CD4-positive, CD25-positive, alpha-beta regulatory T cell (primary cell): ENCODE results near the gene DDA1. TPM values are rescaled to one million over a fixed set of nuclear protein-coding genes. Genes with fewer than 3 reads are reported as not detected.

ENCODE experiments used
- ATAC-seq, 2 donors: fragments of 150-1000 bp; cut with Tn5 transposase; one replicate each; pipeline ENCODE4 v1.10.0; 2021; ENCODE audit warnings: low read depth in 2 of 2, moderate number of reproducible peaks in 2 of 2, moderate library complexity in 1 of 2
- DNase-seq, 3 donors: peaks; one replicate each; pipeline versions ENCODE4 v3.0.0 to v3.0.0-alpha.2; 2012 to 2022; ENCODE audit warnings: mixed read lengths in 1 of 3
- H3K27ac ChIP-seq: one replicate; pipeline ENCODE4 v1.7.0; 2013; ENCODE audit warnings: mild to moderate bottlenecking, low read length; ENCODE audit not compliant: insufficient read depth, poor library complexity, severe bottlenecking
- H3K27me3 ChIP-seq: one replicate; pipeline ENCODE4 v1.7.0; 2013; ENCODE audit warnings: low read length; ENCODE audit not compliant: control insufficient read depth, insufficient read depth
- H3K36me3 ChIP-seq: one replicate; pipeline ENCODE4 v1.7.0; 2013; ENCODE audit warnings: mild to moderate bottlenecking, low read length, moderate library complexity; ENCODE audit not compliant: control insufficient read depth, insufficient read depth
- H3K4me1 ChIP-seq: 2 replicates; pipeline ENCODE4 v1.7.0; 2013; ENCODE audit warnings: mild to moderate bottlenecking, low read length; ENCODE audit not compliant: insufficient read depth, control insufficient read depth, poor library complexity, severe bottlenecking
- H3K4me3 ChIP-seq: one replicate; pipeline ENCODE4 v1.7.0; 2013; ENCODE audit warnings: low read depth, mild to moderate bottlenecking, low read length, moderate library complexity
- H3K9me3 ChIP-seq, 2 experiments: 1 replicate in 1 of 2; 2 replicates in 1 of 2; pipeline ENCODE4 v1.7.0; 2013; ENCODE audit warnings: low read length in 2 of 2, mild to moderate bottlenecking in 1 of 2, moderate library complexity in 1 of 2; ENCODE audit not compliant: control insufficient read depth in 2 of 2
- H3K27ac Mint-ChIP-seq, 3 donors: one replicate each; pipeline ENCODE4 v1.8.0; 2020 to 2022; ENCODE audit warnings: mild to moderate bottlenecking in 3 of 3, mixed read lengths in 3 of 3, moderate library complexity in 2 of 3
- H3K27me3 Mint-ChIP-seq: one replicate; pipeline ENCODE4 v1.8.0; 2022; ENCODE audit warnings: mild to moderate bottlenecking, mixed read lengths
- H3K36me3 Mint-ChIP-seq: one replicate; pipeline ENCODE4 v1.8.0; 2020; ENCODE audit warnings: mixed read lengths
- H3K4me1 Mint-ChIP-seq, 4 donors: one replicate each; pipeline ENCODE4 v1.8.0; 2020 to 2022; ENCODE audit warnings: mixed read lengths in 4 of 4, mild to moderate bottlenecking in 1 of 4
- H3K4me3 Mint-ChIP-seq, 4 donors: one replicate each; pipeline ENCODE4 v1.8.0; 2020 to 2022; ENCODE audit warnings: mild to moderate bottlenecking in 4 of 4, mixed read lengths in 4 of 4, moderate library complexity in 3 of 4
- H3K9me3 Mint-ChIP-seq, 7 donors: one replicate each; pipeline ENCODE4 v1.8.0; 2020 to 2022; ENCODE audit warnings: mixed read lengths in 7 of 7, mild to moderate bottlenecking in 3 of 7, moderate library complexity in 2 of 7
- polyA plus RNA-seq, 4 donors: library from polyadenylated mRNA; unstranded; fragments of 300-500 nt; fragmentation: Illumina TruSeq; gene quantifications; one replicate each; pipeline ENCODE4 v1.2.3, GENCODE V29; 2021
- total RNA-seq: library from RNA; stranded (reverse); gene quantifications from one replicate; pipeline ENCODE4 v1.2.3, GENCODE V29; 2022

Gene DDA1
- total and polyA plus RNA-seq, 5 donors from 2014 or later = 26.7 to 43.8 (median 33.3) TPM

- peak within 1 kb of the TSS; percentile 84 for H3K27ac ChIP-seq
- peaks cover 4% of the 10 kb centered on the region for H3K27me3 Mint-ChIP-seq
- no peaks in the 10 kb centered on the region for H3K27me3 ChIP-seq
- peak within 1 kb of the TSS; percentile 91 for H3K4me3 ChIP-seq
- DNase-seq = peak; percentile 94 to 99 (median 97)
- H3K36me3 Mint-ChIP-seq = no peaks in the 10 kb centered on the region
- peak; percentile 93 to 94 for ATAC-seq
- H3K4me3 Mint-ChIP-seq = peak within 1 kb of the TSS; percentile 88 to 97 (median 92)
- H3K9me3 Mint-ChIP-seq = peaks cover 0 to 2% (median 0%) of the 10 kb centered on the region in 7 donors
- peak within 1 kb of the TSS; percentile 66 to 94 (median 88) for H3K27ac Mint-ChIP-seq
- H3K9me3 ChIP-seq = no peaks in the 10 kb centered on the region
- H3K36me3 ChIP-seq = no peaks in the 10 kb centered on the region
- peaks cover 49% of the 10 kb centered on the region for H3K4me1 ChIP-seq
- peaks cover 5 to 54% (median 15%) of the 10 kb centered on the region in 4 donors for H3K4me1 Mint-ChIP-seq
Observed at GRCh38 chr19:17336872-17337674, 27.7 kb downstream of the DDA1 start, which contains the start of gene GTPBP3. Gene GTPBP3, plus strand, starts transcription at chr19:17337553. Its CDS starts 59 bp downstream, at chr19:17337612.

GRCh38 chr19:17337675-17338432 is 28.5 kb downstream of the DDA1 start:
- H3K27ac Mint-ChIP-seq = peak overlapping the region; percentile 66 to 94 (median 88)
- DNase-seq = peak in 1 of 3 donors; percentile 60
- peaks cover 0 to 2% (median 0%) of the 10 kb centered on the region in 7 donors for H3K9me3 Mint-ChIP-seq
- H3K4me3 Mint-ChIP-seq = peak overlapping the region; percentile 88 to 97 (median 92)
- Histone ChIP-seq H3K27me3 (no peaks in the 10 kb centered on the region), H3K27ac (peak overlapping the region; percentile 84), H3K9me3 (no peaks in the 10 kb centered on the region), H3K36me3 (no peaks in the 10 kb centered on the region), H3K4me3 (peak overlapping the region; percentile 67), H3K4me1 (peaks cover 48% of the 10 kb centered on the region)
- peaks cover 5 to 50% (median 16%) of the 10 kb centered on the region in 4 donors for H3K4me1 Mint-ChIP-seq
- ATAC-seq = no peak
- H3K36me3 Mint-ChIP-seq = no peaks in the 10 kb centered on the region
- peaks cover 4% of the 10 kb centered on the region for H3K27me3 Mint-ChIP-seq

- Mint-ChIP-seq H3K4me3 (peak overlapping the region; percentile 88 to 97 (median 92)), H3K27me3 (peaks cover 4% of the 10 kb centered on the region), H3K4me1 (peaks cover 5 to 45% (median 15%) of the 10 kb centered on the region in 4 donors), H3K27ac (no peak overlapping the region), H3K36me3 (no peaks in the 10 kb centered on the region), H3K9me3 (peaks cover 0 to 2% (median 0%) of the 10 kb centered on the region in 7 donors)
- peak overlapping the region; percentile 41 for H3K4me3 ChIP-seq
- no peaks in the 10 kb centered on the region for H3K9me3 ChIP-seq
- H3K27ac ChIP-seq = peak overlapping the region; percentile 84
- no peaks in the 10 kb centered on the region for H3K27me3 ChIP-seq
- ATAC-seq = no peak
- DNase-seq = no peak
- peaks cover 42% of the 10 kb centered on the region for H3K4me1 ChIP-seq
- no peaks in the 10 kb centered on the region for H3K36me3 ChIP-seq
Observed at GRCh38 chr19:17338433-17339078, 29.2 kb downstream of the DDA1 start.

GRCh38 chr19:17339088-17339741 is 29.9 kb downstream of the DDA1 start:
- peak in 1 of 3 donors; percentile 36 for DNase-seq
- H3K4me1 ChIP-seq = peaks cover 36% of the 10 kb centered on the region
- H3K9me3 Mint-ChIP-seq = peaks cover 0 to 2% (median 0%) of the 10 kb centered on the region in 7 donors
- no peaks in the 10 kb centered on the region for H3K36me3 Mint-ChIP-seq
- H3K27me3 Mint-ChIP-seq = no peaks in the 10 kb centered on the region
- H3K4me3 Mint-ChIP-seq = peak overlapping the region; percentile 44 to 68 (median 60)
- no peak for ATAC-seq
- H3K27ac ChIP-seq = no peak overlapping the region
- H3K4me3 ChIP-seq = no peak overlapping the region
- H3K36me3 ChIP-seq = no peaks in the 10 kb centered on the region
- H3K9me3 ChIP-seq = no peaks in the 10 kb centered on the region
- H3K27ac Mint-ChIP-seq = no peak overlapping the region
- H3K27me3 ChIP-seq = no peaks in the 10 kb centered on the region
- H3K4me1 Mint-ChIP-seq = peaks cover 4 to 41% (median 11%) of the 10 kb centered on the region in 4 donors

- DNase-seq = no peak
- H3K27ac ChIP-seq = no peak overlapping the region
- H3K27me3 Mint-ChIP-seq = no peaks in the 10 kb centered on the region
Observed at GRCh38 chr19:17340302-17340870, 31.0 kb downstream of the DDA1 start.

GRCh38 chr19:17340871-17341357 is 31.6 kb downstream of the DDA1 start:
- H3K4me1 ChIP-seq = peaks cover 26% of the 10 kb centered on the region
- no peak overlapping the region for H3K27ac ChIP-seq
- ATAC-seq (no peak), DNase-seq (no peak)
- Mint-ChIP-seq H3K27me3 (no peaks in the 10 kb centered on the region), H3K4me3 (peak overlapping the region in 1 of 4 donors; percentile 76), H3K4me1 (peaks cover 0 to 31% (median 7%) of the 10 kb centered on the region in 4 donors), H3K27ac (no peak overlapping the region), H3K9me3 (peaks cover 0 to 2% (median 0%) of the 10 kb centered on the region in 7 donors), H3K36me3 (no peaks in the 10 kb centered on the region)
- no peaks in the 10 kb centered on the region for H3K27me3 ChIP-seq
- no peaks in the 10 kb centered on the region for H3K9me3 ChIP-seq
- no peak overlapping the region for H3K4me3 ChIP-seq
- H3K36me3 ChIP-seq = no peaks in the 10 kb centered on the region

More at GRCh38 chr19:17340302-17340870, 31.0 kb downstream of the DDA1 start:
- Mint-ChIP-seq H3K4me3 (peak overlapping the region in 1 of 4 donors; percentile 78), H3K4me1 (peaks cover 0 to 33% (median 6%) of the 10 kb centered on the region in 4 donors), H3K36me3 (no peaks in the 10 kb centered on the region), H3K27ac (no peak overlapping the region), H3K9me3 (peaks cover 0 to 2% (median 0%) of the 10 kb centered on the region in 7 donors)
- H3K27me3 ChIP-seq = no peaks in the 10 kb centered on the region
- H3K4me3 ChIP-seq = no peak overlapping the region
- H3K9me3 ChIP-seq = no peaks in the 10 kb centered on the region
- peaks cover 28% of the 10 kb centered on the region for H3K4me1 ChIP-seq
- no peak for ATAC-seq
- H3K36me3 ChIP-seq = no peaks in the 10 kb centered on the region
